IMR-90 (cell line): ENCODE data around the gene RTL1. TPM values are rescaled to one million over a fixed set of nuclear protein-coding genes. Genes with fewer than 3 reads are reported as not detected.

Experiments
- ATAC-seq: fragments of 200-7000 bp; cut with Tn5 transposase; 2 replicates; pipeline ENCODE4 v1.9.1; 2020; ENCODE audit warnings: low read depth, mild to moderate bottlenecking, moderate library complexity
- BruUV-seq: library from RNA; stranded (reverse); fragments of 400-500 nt; replicated peaks from 2 replicates; lab custom pipeline; 2021; lab: Mats Ljungman, UMichigan
- CTCF ChIA-PET: fragments of 300-600 bp; formaldehyde crosslinking; extraction: SDS; loops from one replicate; lab custom pipeline; 2021; ENCODE audit warnings: antibody characterized with exemption; lab: Yijun Ruan, JAX
- POLR2A ChIA-PET: fragments of 300-600 bp; sonication (Branson Sonifier 250); formaldehyde crosslinking; loops from one replicate; lab custom pipeline; 2022; ENCODE audit warnings: antibody characterized with exemption; ENCODE audit not compliant: unreplicated experiment; lab: Charles Lee
- DNase-seq: peaks from one replicate; pipeline ENCODE4 v3.0.0; 2013
- H2AFZ ChIP-seq: replicated peaks from 2 replicates; pipeline ENCODE3; 2013; ENCODE audit warnings: low read length, mild to moderate bottlenecking; ENCODE audit not compliant: poor library complexity
- H2AK5ac ChIP-seq: 2 replicates; pipeline ENCODE4 v1.6.1; 2013; ENCODE audit warnings: low read depth, low read length, inconsistent platforms
- H2AK9ac ChIP-seq: replicated peaks from 2 replicates; pipeline ENCODE3; 2013; ENCODE audit warnings: mild to moderate bottlenecking, low read depth, low read length, moderate library complexity; ENCODE audit not compliant: poor library complexity
- H2BK120ac ChIP-seq: 2 replicates; pipeline ENCODE4 v1.6.1; 2013; ENCODE audit warnings: low read depth, low read length, inconsistent platforms
- H2BK15ac ChIP-seq: 3 replicates; pipeline ENCODE4 v1.6.1; 2013; ENCODE audit warnings: low read depth, low read length, inconsistent platforms
- H2BK20ac ChIP-seq: 2 replicates; pipeline ENCODE4 v1.6.1; 2013; ENCODE audit warnings: low read depth, mild to moderate bottlenecking, inconsistent platforms, low read length, moderate library complexity
- H2BK5ac ChIP-seq: 2 replicates; pipeline ENCODE4 v1.6.1; 2013; ENCODE audit warnings: mild to moderate bottlenecking, low read depth, low read length, inconsistent platforms; ENCODE audit not compliant: poor library complexity, severe bottlenecking
- H3K14ac ChIP-seq: replicated peaks from 2 replicates; pipeline ENCODE4 v1.6.1; 2013; ENCODE audit warnings: low read depth, low read length, inconsistent platforms
- H3K18ac ChIP-seq: 2 replicates; pipeline ENCODE4 v1.6.1; 2013; ENCODE audit warnings: low read depth, low read length, control low read depth
- H3K23ac ChIP-seq: 2 replicates; pipeline ENCODE4 v1.6.1; 2013; ENCODE audit warnings: low read depth, low read length, inconsistent platforms
- H3K27ac ChIP-seq: 2 replicates; pipeline ENCODE4 v1.5.1; 2013; ENCODE audit warnings: mild to moderate bottlenecking, control low read depth, low read length; ENCODE audit not compliant: insufficient read depth
- H3K27me3 ChIP-seq: 2 replicates; pipeline ENCODE4 v1.6.1; 2013; ENCODE audit warnings: low read length; ENCODE audit not compliant: control insufficient read depth, insufficient read depth
- H3K36me3 ChIP-seq: 2 replicates; pipeline ENCODE4 v1.6.1; 2013; ENCODE audit warnings: low read length, mixed read lengths; ENCODE audit not compliant: control insufficient read depth, insufficient read depth
- H3K4ac ChIP-seq: 2 replicates; pipeline ENCODE4 v1.6.1; 2013; ENCODE audit warnings: low read depth, low read length, inconsistent platforms
- H3K4me1 ChIP-seq: 2 replicates; pipeline ENCODE4 v1.6.1; 2013; ENCODE audit warnings: low read length, mixed read lengths; ENCODE audit not compliant: control insufficient read depth, insufficient read depth
- H3K4me2 ChIP-seq: 2 replicates; pipeline ENCODE4 v1.6.1; 2013; ENCODE audit warnings: low read depth, mild to moderate bottlenecking, control low read depth, low read length, moderate library complexity
- H3K4me3 ChIP-seq: 2 replicates; pipeline ENCODE4 v1.5.1; 2013; ENCODE audit warnings: low read depth, mild to moderate bottlenecking, control low read depth, low read length, moderate library complexity; ENCODE audit not compliant: insufficient read depth
- H3K56ac ChIP-seq: 2 replicates; pipeline ENCODE4 v1.6.1; 2013; ENCODE audit warnings: low read length, inconsistent platforms; ENCODE audit not compliant: insufficient read depth; ENCODE audit errors: extremely low read depth
- H3K79me1 ChIP-seq, 2 experiments: 2 replicates each; pipeline ENCODE4 v1.6.1; 2013; ENCODE audit warnings: low read length in 2 of 2, inconsistent platforms in 1 of 2, low read depth in 1 of 2
- H3K9ac ChIP-seq: 2 replicates; pipeline ENCODE4 v1.6.1; 2013; ENCODE audit warnings: low read depth, low read length, control low read depth
- H3K9me1 ChIP-seq: 2 replicates; pipeline ENCODE4 v1.6.1; 2013; ENCODE audit warnings: low read length, inconsistent platforms; ENCODE audit not compliant: insufficient read depth
- H3K9me3 ChIP-seq: 2 replicates; pipeline ENCODE4 v1.6.1; 2013; ENCODE audit warnings: low read length; ENCODE audit not compliant: control insufficient read depth, insufficient read depth
- H4K20me1 ChIP-seq: 2 replicates; pipeline ENCODE4 v1.6.1; 2013; ENCODE audit warnings: low read length, inconsistent platforms; ENCODE audit not compliant: insufficient read depth
- H4K5ac ChIP-seq: 2 replicates; pipeline ENCODE4 v1.6.1; 2013; ENCODE audit warnings: mild to moderate bottlenecking, low read depth, low read length, control low read depth
- H4K8ac ChIP-seq, 2 experiments: 2 replicates each; pipeline ENCODE4 v1.6.1; 2013; ENCODE audit warnings: low read depth in 2 of 2, low read length in 2 of 2, control low read depth in 1 of 2, inconsistent platforms in 1 of 2
- H4K91ac ChIP-seq: 2 replicates; pipeline ENCODE4 v1.6.1; 2013; ENCODE audit warnings: low read depth, low read length, inconsistent platforms; ENCODE audit not compliant: insufficient read depth
- FOS ChIP-seq: fragments of 150-350 bp; IDR thresholded peaks from 2 replicates; pipeline ENCODE4 v1.6.1; 2016; ENCODE audit warnings: low read depth, low read length
- WGBS, 2 experiments: methylation state at CpG; one replicate each; pipeline versions ENCODE4 v1.1.5 to v1.1.7; 2013; ENCODE audit warnings: missing lambda C conversion rate in 2 of 2; ENCODE audit not compliant: insufficient read length in 1 of 2; ENCODE audit errors: extremely low coverage in 2 of 2; 5-methylcytosine and 5-hydroxymethylcytosine counted together
- dilution Hi-C: fragments of 300-500 bp; cut with HindIII; formaldehyde crosslinking; loops from one replicate; pipeline ENCODE4 v1.14.3; 2018; ENCODE audit warnings: low sequenced_read_pairs; ENCODE audit not compliant: unreplicated experiment
- in situ Hi-C: fragments of 300-500 bp; cut with MboI; formaldehyde crosslinking; loops from 3 replicates; pipeline ENCODE4 v1.14.3; 2019; ENCODE audit warnings: low sequenced_read_pairs, inconsistent platforms, mixed read lengths
- intact Hi-C: fragments of 100-400 bp; cut with micrococcal nuclease; formaldehyde crosslinking; loops from 2 replicates; pipeline ENCODE4 v1.10.0; 2022
- polyA plus RNA-seq, 3 experiments: library from polyadenylated mRNA; depleted of rRNA; stranded (reverse); fragments of >200 nt; gene quantifications; 2 replicates each; pipeline ENCODE4 v1.2.3, GENCODE V29; 2012; ENCODE audit warnings: low replicate concordance in 1 of 3
- total RNA-seq: library from RNA; depleted of rRNA; stranded (reverse); fragments of >200 nt; gene quantifications from 2 replicates; pipeline ENCODE4 v1.2.3, GENCODE V29; 2012

The RTL1 gene
- total and polyA plus RNA-seq, 2 of the 4 experiments (the other 2 are of a cell fraction): not detected

DNA sequence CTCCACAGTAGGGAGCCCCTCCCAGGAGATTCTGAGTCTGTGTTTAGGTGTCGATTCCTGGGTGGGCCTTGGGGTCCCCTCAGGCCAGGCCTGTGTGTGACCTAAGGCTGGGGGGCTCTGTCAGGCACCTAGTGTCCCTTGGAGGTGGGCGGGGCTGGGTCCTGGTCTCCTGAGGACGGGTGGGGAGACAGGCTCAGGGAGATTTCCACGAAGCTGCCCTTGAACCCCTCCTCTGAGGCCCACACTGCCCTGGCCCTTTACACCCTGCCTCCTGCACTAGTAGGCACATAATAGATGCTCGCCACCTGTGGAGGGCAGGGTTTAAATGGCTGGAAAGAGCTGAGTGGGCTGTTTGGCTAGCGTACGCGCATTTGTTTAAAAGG, 44.7 kb downstream of the RTL1 start:
- dilution Hi-C loops (no loop called here), intact Hi-C loops (no loop called here), in situ Hi-C loops (no loop called here)
- H2AK5ac ChIP-seq: no peak overlapping the region
- H3K27me3 ChIP-seq: no peaks in the 10 kb centered on the region
- WGBS, 2 experiments: no CpG with 5 or more reads among the region's 8 CpGs
- peaks cover 17% of the 10 kb centered on the region for H3K9me1 ChIP-seq
- no peaks in the 10 kb centered on the region for H3K9me3 ChIP-seq
- H4K91ac ChIP-seq: no peak overlapping the region
- no peak overlapping the region for H3K56ac ChIP-seq
- no peak for ATAC-seq
- H3K4ac ChIP-seq: no peak overlapping the region
- no peak overlapping the region for H3K4me2 ChIP-seq
- H2BK5ac ChIP-seq: no peak overlapping the region
- no peak overlapping the region for H3K14ac ChIP-seq
- H4K5ac ChIP-seq: no peak overlapping the region
- H3K23ac ChIP-seq: no peak overlapping the region
- no peak for DNase-seq
- no peak overlapping the region for H3K9ac ChIP-seq
- peaks cover 75% of the 10 kb centered on the region for H3K36me3 ChIP-seq
- no peak overlapping the region for H2BK20ac ChIP-seq
- no peak overlapping the region for H3K18ac ChIP-seq
- no peak overlapping the region for H3K4me3 ChIP-seq
- H2BK120ac ChIP-seq: no peak overlapping the region
- H2AFZ ChIP-seq: no peak overlapping the region
- H3K4me1 ChIP-seq: no peaks in the 10 kb centered on the region; the same call in 1 of the 2 replicates
- H3K79me1 ChIP-seq: peaks cover 5 to 77% of the 10 kb centered on the region in 2 experiments; a peak in 2 of 4 replicates
- H2BK15ac ChIP-seq: no peak overlapping the region
- no peak overlapping the region for H3K27ac ChIP-seq
- POLR2A ChIA-PET: no interaction called here
- no peak overlapping the region for H4K8ac ChIP-seq
- no peak overlapping the region for H2AK9ac ChIP-seq
- peaks cover 100% of the 10 kb centered on the region for H4K20me1 ChIP-seq
- no TSS peak for BruUV-seq
- CTCF ChIA-PET: no interaction called here
- TF ChIP-seq FOS: no peak
